Panc1 (cell line): ENCODE data around the gene DST. TPM values are rescaled to one million over a fixed set of nuclear protein-coding genes. Genes with fewer than 3 reads are reported as not detected.
A peak's percentile ranks its signal among the peaks of the same experiment; 100 is the strongest.

ENCODE experiments used
- ATAC-seq: fragments of 200-7000 bp; cut with Tn5 transposase; 2 replicates; pipeline ENCODE4 v1.9.1; 2020; ENCODE audit warnings: mild to moderate bottlenecking, moderate library complexity
- BruUV-seq: library from RNA; stranded (reverse); fragments of 400-500 nt; replicated peaks from 2 replicates; lab custom pipeline; 2021; lab: Mats Ljungman, UMichigan
- CTCF ChIA-PET: fragments of 300-600 bp; sonication (Branson Sonifier 250); formaldehyde crosslinking; loops from one replicate; lab custom pipeline; 2022; ENCODE audit warnings: antibody characterized with exemption; lab: Charles Lee
- POLR2A ChIA-PET: fragments of 300-600 bp; sonication (Branson Sonifier 250); formaldehyde crosslinking; loops from one replicate; lab custom pipeline; 2022; ENCODE audit warnings: antibody characterized with exemption; lab: Charles Lee
- DNase-seq: peaks from one replicate; pipeline ENCODE4 v3.0.0-alpha.2; 2010; ENCODE audit warnings: low read depth, low spot score
- H3K27ac ChIP-seq: 2 replicates; pipeline ENCODE4 v1.5.1; 2011; ENCODE audit warnings: mild to moderate bottlenecking, low read length, inconsistent platforms
- H3K27me3 ChIP-seq: fragments of 200-500 bp; sonication (Bioruptor generic); 2 replicates; pipeline ENCODE4 v1.6.0; 2014; ENCODE audit warnings: low read length, inconsistent platforms; ENCODE audit not compliant: control insufficient read depth, insufficient read depth
- H3K36me3 ChIP-seq: fragments of 200-500 bp; sonication (Bioruptor generic); 2 replicates; pipeline ENCODE4 v1.5.1; 2014; ENCODE audit warnings: inconsistent platforms, mild to moderate bottlenecking, low read length, moderate library complexity; ENCODE audit not compliant: control insufficient read depth, insufficient read depth
- H3K4me1 ChIP-seq: 2 replicates; pipeline ENCODE4 v1.5.1; 2011; ENCODE audit warnings: inconsistent platforms, mild to moderate bottlenecking, low read length, moderate library complexity; ENCODE audit not compliant: control insufficient read depth, insufficient read depth
- H3K4me3 ChIP-seq, 2 experiments: 2 replicates each; pipeline ENCODE4 v1.5.1; 2011 to 2012; ENCODE audit warnings: low read depth in 2 of 2, low read length in 2 of 2, mild to moderate bottlenecking in 2 of 2, inconsistent platforms in 1 of 2, moderate library complexity in 1 of 2
- H3K9me3 ChIP-seq: fragments of 200-500 bp; sonication (Bioruptor generic); 2 replicates; pipeline ENCODE4 v1.5.1; 2014; ENCODE audit warnings: low read depth, mild to moderate bottlenecking, inconsistent platforms, low read length, moderate library complexity; ENCODE audit not compliant: control insufficient read depth, insufficient read depth
- POLR2AphosphoS5 ChIP-seq: IDR thresholded peaks from 2 replicates; pipeline ENCODE4 v1.6.1; 2012; ENCODE audit warnings: mild to moderate bottlenecking, low read depth, low read length, moderate library complexity
- REST ChIP-seq, 2 experiments: IDR thresholded peaks; 2 replicates each; pipeline ENCODE4 v1.6.1; 2011 to 2012; ENCODE audit warnings: low read depth in 2 of 2, control low read depth in 1 of 2, low read length in 1 of 2, mild to moderate bottlenecking in 1 of 2, moderate library complexity in 1 of 2; ENCODE audit not compliant: insufficient read depth in 1 of 2
- SIN3A ChIP-seq: IDR thresholded peaks from 2 replicates; pipeline ENCODE4 v1.6.1; 2012; ENCODE audit warnings: low read depth, mild to moderate bottlenecking, low read length, moderate library complexity, borderline replicate concordance; ENCODE audit not compliant: insufficient read depth
- TCF7L2 ChIP-seq: IDR thresholded peaks from 2 replicates; pipeline ENCODE4 v1.6.1; 2011; ENCODE audit warnings: mild to moderate bottlenecking, low read depth, low read length, inconsistent platforms
- in situ Hi-C: cut with HindIII; loops from 2 replicates; pipeline ENCODE4 v1.10.0; 2016; ENCODE audit warnings: low sequenced_read_pairs, low pct_unique_long_range_greater_than_20kb
- intact Hi-C: fragments of 100-400 bp; cut with micrococcal nuclease; formaldehyde crosslinking; loops from one replicate; pipeline ENCODE4 v1.10.0; 2022; ENCODE audit not compliant: unreplicated experiment
- total RNA-seq: library from RNA; stranded (reverse); gene quantifications from one replicate; pipeline ENCODE4 v1.2.1, GENCODE V29; 2021; ENCODE audit not compliant: unreplicated experiment
- TF ChIP-seq, protein P1 (sequence below): fragments of 450-650 bp; IDR thresholded peaks from 2 replicates; pipeline ENCODE4 v1.5.1; 2017; ENCODE audit warnings: mild to moderate bottlenecking

Gene DST
- total RNA-seq, 1 experiment from 2014 or later, result 230 TPM

- ATAC-seq, result no peak; the same call in 1 of the 2 replicates
- H3K36me3 ChIP-seq, result peaks cover 77% of the 10 kb centered on the region
- TF ChIP-seq SIN3A (no peak), TCF7L2 (no peak), POLR2AphosphoS5 (no peak), REST (IDR thresholded peaks at IDR 0.05; ENCODE audit: insufficient read depth in 1 of 2, low read depth in 2 of 2, low read length in 1 of 2) (no peak)
- TF ChIP-seq, protein P1, sequence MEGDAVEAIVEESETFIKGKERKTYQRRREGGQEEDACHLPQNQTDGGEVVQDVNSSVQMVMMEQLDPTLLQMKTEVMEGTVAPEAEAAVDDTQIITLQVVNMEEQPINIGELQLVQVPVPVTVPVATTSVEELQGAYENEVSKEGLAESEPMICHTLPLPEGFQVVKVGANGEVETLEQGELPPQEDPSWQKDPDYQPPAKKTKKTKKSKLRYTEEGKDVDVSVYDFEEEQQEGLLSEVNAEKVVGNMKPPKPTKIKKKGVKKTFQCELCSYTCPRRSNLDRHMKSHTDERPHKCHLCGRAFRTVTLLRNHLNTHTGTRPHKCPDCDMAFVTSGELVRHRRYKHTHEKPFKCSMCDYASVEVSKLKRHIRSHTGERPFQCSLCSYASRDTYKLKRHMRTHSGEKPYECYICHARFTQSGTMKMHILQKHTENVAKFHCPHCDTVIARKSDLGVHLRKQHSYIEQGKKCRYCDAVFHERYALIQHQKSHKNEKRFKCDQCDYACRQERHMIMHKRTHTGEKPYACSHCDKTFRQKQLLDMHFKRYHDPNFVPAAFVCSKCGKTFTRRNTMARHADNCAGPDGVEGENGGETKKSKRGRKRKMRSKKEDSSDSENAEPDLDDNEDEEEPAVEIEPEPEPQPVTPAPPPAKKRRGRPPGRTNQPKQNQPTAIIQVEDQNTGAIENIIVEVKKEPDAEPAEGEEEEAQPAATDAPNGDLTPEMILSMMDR, result no peak
- ChIA-PET CTCF (interaction anchor here (0.6 kb wide), 1 partner anchor 716 kb away, joined by 3 read pairs; no protein-coding TSS in a partner anchor), POLR2A (no interaction called here)
- in situ Hi-C loops (no loop called here), intact Hi-C loops (no loop called here)
- no peaks in the 10 kb centered on the region for H3K4me1 ChIP-seq
- BruUV-seq, result no TSS peak
- H3K9me3 ChIP-seq, result no peaks in the 10 kb centered on the region
- no peaks in the 10 kb centered on the region for H3K27me3 ChIP-seq
- H3K27ac ChIP-seq, result no peak overlapping the region
- no peak overlapping the region for H3K4me3 ChIP-seq
- no peak for DNase-seq
Measured at GRCh38 chr6:56491606-56492328, 150.9 kb downstream of the DST start.

GRCh38 chr6:56490993-56491392, 151.7 kb downstream of the DST start:
- Histone ChIP-seq H3K4me1 (no peaks in the 10 kb centered on the region), H3K4me3 (no peak overlapping the region), H3K27me3 (no peaks in the 10 kb centered on the region), H3K27ac (no peak overlapping the region), H3K9me3 (no peaks in the 10 kb centered on the region), H3K36me3 (peaks cover 75% of the 10 kb centered on the region)
- POLR2A ChIA-PET, result no interaction called here
- in situ Hi-C loops (no loop called here), intact Hi-C loops (no loop called here)
- TF ChIP-seq, protein P1, result no peak
- TF ChIP-seq SIN3A (no peak), TCF7L2 (no peak), POLR2AphosphoS5 (no peak)
- no peak; the same call in 1 of the 2 replicates for ATAC-seq
- CTCF ChIA-PET, result no interaction called here
- DNase-seq, result peak; percentile 79
- BruUV-seq, result no TSS peak
